ENCODE results near the gene DCAF8L2. TPM values are rescaled to one million over a fixed set of nuclear protein-coding genes. Genes with fewer than 3 reads are reported as not detected.

Gene DCAF8L2
- total and polyA plus RNA-seq, 10 of the 15 experiments (the other 5 are each of a cell fraction or from before 2014, with no cell fraction given) = not detected

DNA sequence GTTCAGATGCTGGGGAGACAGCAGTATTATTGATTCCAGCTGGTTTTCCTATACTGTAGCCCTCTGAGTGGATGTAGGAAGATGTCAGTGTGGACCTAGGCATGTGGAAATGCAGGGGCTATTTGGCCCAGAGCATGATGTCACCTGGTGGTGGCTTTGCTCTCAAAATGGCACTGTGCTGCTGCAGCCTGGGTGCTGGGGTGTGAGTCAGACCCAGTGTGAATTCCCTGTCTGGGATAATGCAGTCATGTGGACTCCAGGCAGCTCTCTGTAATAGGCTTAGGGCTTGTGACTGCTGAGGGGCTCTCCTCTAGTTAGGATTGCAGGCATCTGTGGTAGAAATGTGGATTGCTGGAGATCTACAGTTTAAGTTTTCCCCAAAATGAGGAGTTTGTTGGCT is 70.7 kb downstream of the DCAF8L2 start:
- ATAC-seq = no peak
- Histone ChIP-seq H3K4me3 (no peak overlapping the region), H3K36me3 (ENCODE audit: control insufficient read depth in 2 of 2, insufficient read depth in 2 of 2, low read length in 1 of 2) (no peaks in the 10 kb centered on the region), H3K79me2 (ENCODE audit: control insufficient read depth, insufficient read depth, low read length) (no peaks in the 10 kb centered on the region), H3K27me3 (replicated peaks in 1 of 2; ENCODE audit: control insufficient read depth in 2 of 2, insufficient read depth in 2 of 2, low read length in 1 of 2) (no peaks in the 10 kb centered on the region), H3K4me1 (ENCODE audit: control insufficient read depth, insufficient read depth, low read length) (no peaks in the 10 kb centered on the region), H3K9me3 (replicated peaks; ENCODE audit: control insufficient read depth, insufficient read depth, low read length) (no peaks in the 10 kb centered on the region), H4K20me1 (ENCODE audit: control insufficient read depth, insufficient read depth) (no peaks in the 10 kb centered on the region), H2AFZ (ENCODE audit: control insufficient read depth, low read depth, low read length) (no peak overlapping the region), H3K9ac (ENCODE audit: control insufficient read depth, insufficient read depth, low read length) (no peak overlapping the region), H3K27ac (ENCODE audit: control insufficient read depth, insufficient read depth) (no peak overlapping the region), H3K4me2 (ENCODE audit: control insufficient read depth, insufficient read depth) (no peak overlapping the region)
- ChIA-PET POLR2A (no interaction called here), CTCF (no interaction called here), RAD21 (ENCODE audit: unreplicated experiment) (no interaction called here), SMC1A (ENCODE audit: uncharacterized antibody, unreplicated experiment) (no interaction called here)
- no peak for TF ChIP-seq SMAD5 (IDR thresholded peaks at IDR 0.05; ENCODE audit: low read depth)
- TF ChIP-seq, protein P1, sequence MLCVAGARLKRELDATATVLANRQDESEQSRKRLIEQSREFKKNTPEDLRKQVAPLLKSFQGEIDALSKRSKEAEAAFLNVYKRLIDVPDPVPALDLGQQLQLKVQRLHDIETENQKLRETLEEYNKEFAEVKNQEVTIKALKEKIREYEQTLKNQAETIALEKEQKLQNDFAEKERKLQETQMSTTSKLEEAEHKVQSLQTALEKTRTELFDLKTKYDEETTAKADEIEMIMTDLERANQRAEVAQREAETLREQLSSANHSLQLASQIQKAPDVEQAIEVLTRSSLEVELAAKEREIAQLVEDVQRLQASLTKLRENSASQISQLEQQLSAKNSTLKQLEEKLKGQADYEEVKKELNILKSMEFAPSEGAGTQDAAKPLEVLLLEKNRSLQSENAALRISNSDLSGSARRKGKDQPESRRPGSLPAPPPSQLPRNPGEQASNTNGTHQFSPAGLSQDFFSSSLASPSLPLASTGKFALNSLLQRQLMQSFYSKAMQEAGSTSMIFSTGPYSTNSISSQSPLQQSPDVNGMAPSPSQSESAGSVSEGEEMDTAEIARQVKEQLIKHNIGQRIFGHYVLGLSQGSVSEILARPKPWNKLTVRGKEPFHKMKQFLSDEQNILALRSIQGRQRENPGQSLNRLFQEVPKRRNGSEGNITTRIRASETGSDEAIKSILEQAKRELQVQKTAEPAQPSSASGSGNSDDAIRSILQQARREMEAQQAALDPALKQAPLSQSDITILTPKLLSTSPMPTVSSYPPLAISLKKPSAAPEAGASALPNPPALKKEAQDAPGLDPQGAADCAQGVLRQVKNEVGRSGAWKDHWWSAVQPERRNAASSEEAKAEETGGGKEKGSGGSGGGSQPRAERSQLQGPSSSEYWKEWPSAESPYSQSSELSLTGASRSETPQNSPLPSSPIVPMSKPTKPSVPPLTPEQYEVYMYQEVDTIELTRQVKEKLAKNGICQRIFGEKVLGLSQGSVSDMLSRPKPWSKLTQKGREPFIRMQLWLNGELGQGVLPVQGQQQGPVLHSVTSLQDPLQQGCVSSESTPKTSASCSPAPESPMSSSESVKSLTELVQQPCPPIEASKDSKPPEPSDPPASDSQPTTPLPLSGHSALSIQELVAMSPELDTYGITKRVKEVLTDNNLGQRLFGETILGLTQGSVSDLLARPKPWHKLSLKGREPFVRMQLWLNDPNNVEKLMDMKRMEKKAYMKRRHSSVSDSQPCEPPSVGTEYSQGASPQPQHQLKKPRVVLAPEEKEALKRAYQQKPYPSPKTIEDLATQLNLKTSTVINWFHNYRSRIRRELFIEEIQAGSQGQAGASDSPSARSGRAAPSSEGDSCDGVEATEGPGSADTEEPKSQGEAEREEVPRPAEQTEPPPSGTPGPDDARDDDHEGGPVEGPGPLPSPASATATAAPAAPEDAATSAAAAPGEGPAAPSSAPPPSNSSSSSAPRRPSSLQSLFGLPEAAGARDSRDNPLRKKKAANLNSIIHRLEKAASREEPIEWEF (IDR thresholded peaks at IDR 0.05; ENCODE audit: insufficient replicate concordance, low read depth, low read length) = no peak
- no peak for DNase-seq (ENCODE audit: low read depth, low spot score)
- intact Hi-C loops (cut with micrococcal nuclease; ENCODE audit: unreplicated experiment) = no loop called here
- BruUV-seq (replicated peaks) = no TSS peak
- in situ Hi-C loops (cut with MboI) = no loop called here
- FAIRE-seq = no peak

DNA sequence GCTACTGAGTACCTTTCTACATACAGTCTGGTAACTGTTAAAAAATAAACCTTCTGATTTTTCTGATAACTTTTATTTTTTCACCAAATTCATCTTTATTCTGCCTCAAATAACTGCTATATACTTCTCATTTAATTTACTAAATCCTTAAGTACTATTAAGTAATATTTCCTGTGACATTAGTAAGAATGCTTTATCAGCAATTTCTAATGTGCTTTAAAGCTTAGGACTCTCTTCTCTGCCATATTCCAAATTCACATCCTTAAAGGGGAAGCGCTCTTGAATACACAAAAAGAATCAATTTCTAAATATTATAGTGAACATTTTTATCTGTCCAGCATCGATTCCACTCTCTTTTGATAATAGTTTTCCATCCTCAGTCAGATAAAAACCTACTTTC is 81.1 kb downstream of the DCAF8L2 start:
- no peaks in the 10 kb centered on the region for H3K9me3 ChIP-seq (replicated peaks; ENCODE audit: control insufficient read depth, insufficient read depth, low read length)
- FAIRE-seq = no peak
- no peak overlapping the region for H3K9ac ChIP-seq (ENCODE audit: control insufficient read depth, insufficient read depth, low read length)
- no peak for DNase-seq (ENCODE audit: low read depth, low spot score)
- intact Hi-C loops (cut with micrococcal nuclease; ENCODE audit: unreplicated experiment) = no loop called here
- RAD21 ChIA-PET (ENCODE audit: unreplicated experiment) = no interaction called here
- H3K27me3 ChIP-seq (replicated peaks in 1 of 2; ENCODE audit: control insufficient read depth in 2 of 2, insufficient read depth in 2 of 2, low read length in 1 of 2) = no peaks in the 10 kb centered on the region
- no peak overlapping the region for H2AFZ ChIP-seq (ENCODE audit: control insufficient read depth, low read depth, low read length)
- no peaks in the 10 kb centered on the region for H3K79me2 ChIP-seq (ENCODE audit: control insufficient read depth, insufficient read depth, low read length)
- H3K4me3 ChIP-seq = no peak overlapping the region
- H4K20me1 ChIP-seq (ENCODE audit: control insufficient read depth, insufficient read depth) = no peaks in the 10 kb centered on the region
- H3K27ac ChIP-seq (ENCODE audit: control insufficient read depth, insufficient read depth) = no peak overlapping the region
- no peak for ATAC-seq
- POLR2A ChIA-PET = no interaction called here
- H3K4me2 ChIP-seq (ENCODE audit: control insufficient read depth, insufficient read depth) = no peak overlapping the region
- no peak for TF ChIP-seq KDM1A (IDR thresholded peaks at IDR 0.05; ENCODE audit: borderline replicate concordance)
- no peak for TF ChIP-seq ZNF274 (IDR thresholded peaks at IDR 0.05; ENCODE audit: insufficient read depth, insufficient read length)
- TF ChIP-seq ASH2L (IDR thresholded peaks at IDR 0.05; ENCODE audit: borderline replicate concordance, low read depth) = no peak
- no peak for TF ChIP-seq CBX3 (IDR thresholded peaks at IDR 0.05; ENCODE audit: borderline replicate concordance, low read depth)
- TF ChIP-seq GATAD2B (conservative IDR thresholded peaks at IDR 0.05; ENCODE audit: low read depth) = no peak
- TF ChIP-seq, protein P2, sequence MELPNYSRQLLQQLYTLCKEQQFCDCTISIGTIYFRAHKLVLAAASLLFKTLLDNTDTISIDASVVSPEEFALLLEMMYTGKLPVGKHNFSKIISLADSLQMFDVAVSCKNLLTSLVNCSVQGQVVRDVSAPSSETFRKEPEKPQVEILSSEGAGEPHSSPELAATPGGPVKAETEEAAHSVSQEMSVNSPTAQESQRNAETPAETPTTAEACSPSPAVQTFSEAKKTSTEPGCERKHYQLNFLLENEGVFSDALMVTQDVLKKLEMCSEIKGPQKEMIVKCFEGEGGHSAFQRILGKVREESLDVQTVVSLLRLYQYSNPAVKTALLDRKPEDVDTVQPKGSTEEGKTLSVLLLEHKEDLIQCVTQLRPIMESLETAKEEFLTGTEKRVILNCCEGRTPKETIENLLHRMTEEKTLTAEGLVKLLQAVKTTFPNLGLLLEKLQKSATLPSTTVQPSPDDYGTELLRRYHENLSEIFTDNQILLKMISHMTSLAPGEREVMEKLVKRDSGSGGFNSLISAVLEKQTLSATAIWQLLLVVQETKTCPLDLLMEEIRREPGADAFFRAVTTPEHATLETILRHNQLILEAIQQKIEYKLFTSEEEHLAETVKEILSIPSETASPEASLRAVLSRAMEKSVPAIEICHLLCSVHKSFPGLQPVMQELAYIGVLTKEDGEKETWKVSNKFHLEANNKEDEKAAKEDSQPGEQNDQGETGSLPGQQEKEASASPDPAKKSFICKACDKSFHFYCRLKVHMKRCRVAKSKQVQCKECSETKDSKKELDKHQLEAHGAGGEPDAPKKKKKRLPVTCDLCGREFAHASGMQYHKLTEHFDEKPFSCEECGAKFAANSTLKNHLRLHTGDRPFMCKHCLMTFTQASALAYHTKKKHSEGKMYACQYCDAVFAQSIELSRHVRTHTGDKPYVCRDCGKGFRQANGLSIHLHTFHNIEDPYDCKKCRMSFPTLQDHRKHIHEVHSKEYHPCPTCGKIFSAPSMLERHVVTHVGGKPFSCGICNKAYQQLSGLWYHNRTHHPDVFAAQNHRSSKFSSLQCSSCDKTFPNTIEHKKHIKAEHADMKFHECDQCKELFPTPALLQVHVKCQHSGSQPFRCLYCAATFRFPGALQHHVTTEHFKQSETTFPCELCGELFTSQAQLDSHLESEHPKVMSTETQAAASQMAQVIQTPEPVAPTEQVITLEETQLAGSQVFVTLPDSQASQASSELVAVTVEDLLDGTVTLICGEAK (IDR thresholded peaks at IDR 0.05; ENCODE audit: borderline replicate concordance) = no peak
- TF ChIP-seq SMARCA5 (IDR thresholded peaks at IDR 0.05) = no peak
- no peak for TF ChIP-seq MTA2 (IDR thresholded peaks at IDR 0.05; ENCODE audit: low read depth)
- SMC1A ChIA-PET (ENCODE audit: uncharacterized antibody, unreplicated experiment) = no interaction called here
- no peaks in the 10 kb centered on the region for H3K36me3 ChIP-seq (ENCODE audit: control insufficient read depth in 2 of 2, insufficient read depth in 2 of 2, low read length in 1 of 2)
- CTCF ChIA-PET = no interaction called here
- in situ Hi-C loops (cut with MboI) = no loop called here
- H3K4me1 ChIP-seq (ENCODE audit: control insufficient read depth, insufficient read depth, low read length) = no peaks in the 10 kb centered on the region
- BruUV-seq (replicated peaks) = no TSS peak
- WGBS (ENCODE audit: insufficient coverage, insufficient replicate concordance, low lambda C conversion rate, missing lambda C conversion rate) = 0% methylated on average over 2 of the region's 2 CpGs

Data from GM12878 (cell line).